SK-N-SH treated with all-trans-retinoic acid at 6 μM for 48 hours (cell line): ENCODE measurements around the gene IKZF3.

Experiments used
- ATAC-seq: fragments of 200-7000 bp; cut with Tn5 transposase; 3 replicates; pipeline ENCODE4 v1.9.1; 2020; ENCODE audit warnings: mild to moderate bottlenecking, moderate library complexity
- ARNTL ChIP-seq: fragments of 450-650 bp; formaldehyde crosslinking; IDR thresholded peaks from 2 replicates; pipeline ENCODE4 v1.5.0; 2020; ENCODE audit warnings: low read depth, mild to moderate bottlenecking, moderate library complexity, borderline replicate concordance
- BACH2 ChIP-seq: fragments of 250-450 bp; sonication (Bioruptor Pico); IDR thresholded peaks from 2 replicates; pipeline ENCODE4 v1.9.0; 2021; ENCODE audit warnings: mild to moderate bottlenecking, borderline replicate concordance
- CSDC2 ChIP-seq: fragments of 250-450 bp; sonication (Bioruptor Pico); IDR thresholded peaks from 2 replicates; pipeline ENCODE4 v1.5.0; 2020; ENCODE audit warnings: mild to moderate bottlenecking, moderate library complexity
- CSRNP3 ChIP-seq: fragments of 250-450 bp; sonication (Bioruptor Pico); IDR thresholded peaks from 2 replicates; pipeline ENCODE4 v1.5.1; 2021; ENCODE audit warnings: mild to moderate bottlenecking, moderate library complexity
- ESRRG ChIP-seq: fragments of 250-450 bp; sonication (Bioruptor Pico); IDR thresholded peaks from 2 replicates; pipeline ENCODE4 v1.6.1; 2021; ENCODE audit warnings: mild to moderate bottlenecking
- GLIS3 ChIP-seq: fragments of 250-450 bp; sonication (Bioruptor Pico); IDR thresholded peaks from 2 replicates; pipeline ENCODE4 v1.5.0; 2020; ENCODE audit warnings: mild to moderate bottlenecking, moderate library complexity
- ISL1 ChIP-seq: fragments of 250-450 bp; sonication (Bioruptor Pico); IDR thresholded peaks from 2 replicates; pipeline ENCODE4 v2.1.2; 2022; ENCODE audit warnings: mild to moderate bottlenecking, moderate library complexity
- OSR1 ChIP-seq: fragments of 250-450 bp; sonication (Bioruptor Pico); IDR thresholded peaks from 2 replicates; pipeline ENCODE4 v1.8.0; 2022; ENCODE audit warnings: moderate library complexity, mild to moderate bottlenecking, inconsistent platforms
- PATZ1 ChIP-seq: fragments of 250-450 bp; sonication (Bioruptor Pico); IDR thresholded peaks from 2 replicates; pipeline ENCODE4 v1.8.0; 2020; ENCODE audit warnings: mild to moderate bottlenecking, moderate library complexity, borderline replicate concordance
- POU6F1 ChIP-seq: fragments of 250-450 bp; sonication (Bioruptor Pico); IDR thresholded peaks from 2 replicates; pipeline ENCODE4 v1.8.0; 2021; ENCODE audit warnings: low read depth, mild to moderate bottlenecking, moderate library complexity, borderline replicate concordance
- PPARA ChIP-seq: fragments of 250-450 bp; sonication (Bioruptor Pico); IDR thresholded peaks from 2 replicates; pipeline ENCODE4 v1.5.0; 2020; ENCODE audit warnings: mild to moderate bottlenecking, borderline replicate concordance
- RARB ChIP-seq: fragments of 250-450 bp; sonication (Bioruptor Pico); IDR thresholded peaks from 2 replicates; pipeline ENCODE4 v1.8.0; 2021; ENCODE audit warnings: mild to moderate bottlenecking, moderate library complexity
- SNAI2 ChIP-seq: fragments of 250-450 bp; sonication (Bioruptor Pico); IDR thresholded peaks from 2 replicates; pipeline ENCODE4 v1.5.0; 2020; ENCODE audit warnings: mild to moderate bottlenecking, moderate library complexity
- TCF4 ChIP-seq: fragments of 250-450 bp; sonication (Bioruptor Pico); IDR thresholded peaks from 2 replicates; pipeline ENCODE4 v1.8.0; 2021; ENCODE audit warnings: mild to moderate bottlenecking, moderate library complexity, borderline replicate concordance
- TOX ChIP-seq: fragments of 250-450 bp; sonication (Bioruptor Pico); IDR thresholded peaks from 2 replicates; pipeline ENCODE4 v1.8.0; 2021; ENCODE audit warnings: mild to moderate bottlenecking, moderate library complexity, borderline replicate concordance
- TSHZ2 ChIP-seq: fragments of 250-450 bp; sonication (Bioruptor Pico); IDR thresholded peaks from 2 replicates; pipeline ENCODE4 v1.5.0; 2020; ENCODE audit warnings: mild to moderate bottlenecking, moderate library complexity
- ZC3H10 ChIP-seq: fragments of 250-450 bp; sonication (Bioruptor Pico); IDR thresholded peaks from 2 replicates; pipeline ENCODE4 v1.5.1; 2021; ENCODE audit warnings: mild to moderate bottlenecking, moderate library complexity
- ZFP3 ChIP-seq: fragments of 250-450 bp; sonication (Bioruptor Pico); IDR thresholded peaks from 2 replicates; pipeline ENCODE4 v1.5.0; 2020; ENCODE audit warnings: mild to moderate bottlenecking, moderate library complexity
- ZFP30 ChIP-seq: fragments of 450-650 bp; formaldehyde crosslinking; IDR thresholded peaks from 2 replicates; pipeline ENCODE4 v1.5.0; 2022; ENCODE audit warnings: mild to moderate bottlenecking, moderate library complexity
- ZNF565 ChIP-seq: fragments of 450-650 bp; formaldehyde crosslinking; conservative IDR thresholded peaks from 2 replicates; pipeline ENCODE4 v1.5.0; 2020; ENCODE audit warnings: low read depth, mild to moderate bottlenecking, moderate library complexity
- ZNF70 ChIP-seq: fragments of 450-650 bp; formaldehyde crosslinking; IDR thresholded peaks from 2 replicates; pipeline ENCODE4 v1.5.0; 2020; ENCODE audit warnings: mild to moderate bottlenecking, moderate library complexity
- ZNF8 ChIP-seq: fragments of 450-650 bp; formaldehyde crosslinking; IDR thresholded peaks from 2 replicates; pipeline ENCODE4 v1.5.0; 2020; ENCODE audit warnings: mild to moderate bottlenecking, moderate library complexity
- TF ChIP-seq, protein P1 (sequence below): fragments of 250-450 bp; sonication (Bioruptor Pico); IDR thresholded peaks from 2 replicates; pipeline ENCODE4 v1.5.1; 2020; ENCODE audit warnings: low read depth, mild to moderate bottlenecking, moderate library complexity

IKZF3 gene

GRCh38 chr17:39782481-39782880 is 81.6 kb downstream of the IKZF3 start:
- no peak for TF ChIP-seq SNAI2 (CRISPR knock-in tag)
- no peak for TF ChIP-seq ZNF8 (CRISPR knock-in tag)
- no peak for TF ChIP-seq PPARA (CRISPR knock-in tag)
- no peak for TF ChIP-seq ARNTL
- no peak for TF ChIP-seq BACH2 (CRISPR knock-in tag)
- TF ChIP-seq ISL1 = no peak
- no peak for TF ChIP-seq CSDC2 (CRISPR knock-in tag)
- TF ChIP-seq, protein P1, sequence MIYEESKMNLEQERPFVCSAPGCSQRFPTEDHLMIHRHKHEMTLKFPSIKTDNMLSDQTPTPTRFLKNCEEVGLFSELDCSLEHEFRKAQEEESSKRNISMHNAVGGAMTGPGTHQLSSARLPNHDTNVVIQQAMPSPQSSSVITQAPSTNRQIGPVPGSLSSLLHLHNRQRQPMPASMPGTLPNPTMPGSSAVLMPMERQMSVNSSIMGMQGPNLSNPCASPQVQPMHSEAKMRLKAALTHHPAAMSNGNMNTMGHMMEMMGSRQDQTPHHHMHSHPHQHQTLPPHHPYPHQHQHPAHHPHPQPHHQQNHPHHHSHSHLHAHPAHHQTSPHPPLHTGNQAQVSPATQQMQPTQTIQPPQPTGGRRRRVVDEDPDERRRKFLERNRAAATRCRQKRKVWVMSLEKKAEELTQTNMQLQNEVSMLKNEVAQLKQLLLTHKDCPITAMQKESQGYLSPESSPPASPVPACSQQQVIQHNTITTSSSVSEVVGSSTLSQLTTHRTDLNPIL = no peak
- TF ChIP-seq POU6F1 (CRISPR knock-in tag) = no peak
- no peak for TF ChIP-seq ZC3H10 (CRISPR knock-in tag)
- TF ChIP-seq ZFP3 (CRISPR knock-in tag) = no peak
- no peak for TF ChIP-seq TOX
- no peak for TF ChIP-seq PATZ1
- no peak for TF ChIP-seq ZNF565 (CRISPR knock-in tag)
- no peak for TF ChIP-seq ZFP30 (CRISPR knock-in tag)
- TF ChIP-seq ZNF70 (CRISPR knock-in tag) = no peak
- no peak for ATAC-seq

GRCh38 chr17:39781861-39782213 is 82.3 kb downstream of the IKZF3 start:
- no peak for ATAC-seq
- TF ChIP-seq ZFP3 (CRISPR knock-in tag) = no peak
- TF ChIP-seq, protein P1 = no peak
- TF ChIP-seq ZC3H10 (CRISPR knock-in tag) = no peak
- TF ChIP-seq TOX = no peak
- TF ChIP-seq ZFP30 (CRISPR knock-in tag) = no peak
- TF ChIP-seq RARB (CRISPR knock-in tag) = no peak
- TF ChIP-seq BACH2 (CRISPR knock-in tag) = no peak
- no peak for TF ChIP-seq GLIS3 (CRISPR knock-in tag)
- no peak for TF ChIP-seq ISL1
- TF ChIP-seq TCF4 = no peak
- TF ChIP-seq ARNTL = no peak
- no peak for TF ChIP-seq PATZ1
- TF ChIP-seq OSR1 (CRISPR knock-in tag) = no peak
- TF ChIP-seq ZNF8 (CRISPR knock-in tag) = no peak
- no peak for TF ChIP-seq PPARA (CRISPR knock-in tag)
- no peak for TF ChIP-seq POU6F1 (CRISPR knock-in tag)
- no peak for TF ChIP-seq CSRNP3 (CRISPR knock-in tag)
- no peak for TF ChIP-seq ESRRG (CRISPR knock-in tag)
- TF ChIP-seq ZNF70 (CRISPR knock-in tag) = no peak
- TF ChIP-seq TSHZ2 (CRISPR knock-in tag) = no peak
